H9 (cell line): ENCODE results near the gene MIPOL1. TPM values are rescaled to one million over a fixed set of nuclear protein-coding genes. Genes with fewer than 3 reads are reported as not detected.

Source experiments
- DNase-seq: peaks from one replicate; pipeline ENCODE4 v3.0.0-alpha.2; 2017
- H2AFZ ChIP-seq: one replicate; pipeline ENCODE4 v1.6.1; 2013; ENCODE audit warnings: mild to moderate bottlenecking, low read length, control low read depth, moderate library complexity
- H2AK5ac ChIP-seq: 2 replicates; pipeline ENCODE4 v1.6.1; 2013; ENCODE audit warnings: low read length, control low read depth, mixed read lengths; ENCODE audit not compliant: insufficient read length
- H2BK120ac ChIP-seq: one replicate; pipeline ENCODE4 v1.6.1; 2013; ENCODE audit warnings: low read depth, mild to moderate bottlenecking, low read length, control low read depth, inconsistent platforms; ENCODE audit not compliant: poor library complexity, severe bottlenecking
- H2BK12ac ChIP-seq: 2 replicates; pipeline ENCODE4 v1.6.1; 2013; ENCODE audit warnings: low read length, control low read depth, mixed read lengths, low read depth; ENCODE audit not compliant: insufficient read length
- H2BK15ac ChIP-seq: 2 replicates; pipeline ENCODE4 v1.6.1; 2013; ENCODE audit warnings: low read depth, low read length, control low read depth
- H2BK20ac ChIP-seq: one replicate; pipeline ENCODE4 v1.6.1; 2013; ENCODE audit warnings: low read depth, mild to moderate bottlenecking, low read length, control low read depth, inconsistent platforms; ENCODE audit not compliant: poor library complexity, severe bottlenecking
- H2BK5ac ChIP-seq: 2 replicates; pipeline ENCODE4 v1.6.1; 2013; ENCODE audit warnings: low read length, control low read depth, mixed read lengths; ENCODE audit not compliant: insufficient read length
- H3K14ac ChIP-seq: 2 replicates; pipeline ENCODE4 v1.6.1; 2013; ENCODE audit warnings: low read length, control low read depth; ENCODE audit not compliant: insufficient read depth
- H3K18ac ChIP-seq: 2 replicates; pipeline ENCODE4 v1.6.1; 2013; ENCODE audit warnings: low read depth, mild to moderate bottlenecking, mixed read lengths, low read length, control low read depth; ENCODE audit not compliant: insufficient read length
- H3K23ac ChIP-seq: 2 replicates; pipeline ENCODE4 v1.6.1; 2013; ENCODE audit warnings: low read length, control low read depth, mixed read lengths, low read depth; ENCODE audit not compliant: insufficient read length
- H3K23me2 ChIP-seq: 2 replicates; pipeline ENCODE4 v1.6.1; 2013; ENCODE audit warnings: low read depth, mild to moderate bottlenecking, mixed read lengths, low read length, control low read depth; ENCODE audit not compliant: insufficient read length, poor library complexity, severe bottlenecking
- H3K27ac ChIP-seq: 2 replicates; pipeline ENCODE4 v1.5.1; 2013; ENCODE audit warnings: low read length, control low read depth, mixed read lengths, low read depth; ENCODE audit not compliant: insufficient read length
- H3K27me3 ChIP-seq: 2 replicates; pipeline ENCODE4 v1.6.1; 2013; ENCODE audit warnings: low read length, control low read depth, inconsistent platforms; ENCODE audit not compliant: insufficient read depth
- H3K4ac ChIP-seq: 2 replicates; pipeline ENCODE4 v1.6.1; 2013; ENCODE audit warnings: low read depth, mild to moderate bottlenecking, control low read depth, inconsistent platforms, low read length, moderate library complexity
- H3K4me1 ChIP-seq: 2 replicates; pipeline ENCODE4 v1.6.1; 2013; ENCODE audit warnings: low read length, control low read depth, inconsistent platforms; ENCODE audit not compliant: insufficient read depth
- H3K4me2 ChIP-seq: 2 replicates; pipeline ENCODE4 v1.6.1; 2013; ENCODE audit warnings: low read length, control low read depth, mixed read lengths; ENCODE audit not compliant: insufficient read length, insufficient read depth
- H3K56ac ChIP-seq: 2 replicates; pipeline ENCODE4 v1.6.1; 2013; ENCODE audit warnings: low read depth, mild to moderate bottlenecking, mixed read lengths, low read length, control low read depth; ENCODE audit not compliant: insufficient read length
- H3K79me1 ChIP-seq: 2 replicates; pipeline ENCODE4 v1.6.1; 2013; ENCODE audit warnings: low read depth, mild to moderate bottlenecking, moderate library complexity, low read length, control low read depth, inconsistent platforms; ENCODE audit not compliant: insufficient read depth, poor library complexity, severe bottlenecking
- H3K79me2 ChIP-seq: 2 replicates; pipeline ENCODE4 v1.6.1; 2013; ENCODE audit warnings: low read length, control low read depth, inconsistent platforms; ENCODE audit not compliant: insufficient read depth
- H3K9ac ChIP-seq: 2 replicates; pipeline ENCODE4 v1.6.1; 2013; ENCODE audit warnings: low read length, control low read depth, mixed read lengths; ENCODE audit not compliant: insufficient read length; ENCODE audit errors: extremely low read depth
- H3K9me3 ChIP-seq: one replicate; pipeline ENCODE4 v1.6.1; 2013; ENCODE audit warnings: low read depth, low read length, inconsistent platforms; ENCODE audit not compliant: control insufficient read depth
- H3T11ph ChIP-seq: one replicate; pipeline ENCODE4 v1.6.1; 2013; ENCODE audit warnings: mild to moderate bottlenecking, low read length, control low read depth, inconsistent platforms
- H4K20me1 ChIP-seq: one replicate; pipeline ENCODE4 v1.6.1; 2013; ENCODE audit not compliant: control insufficient read depth, insufficient read length, insufficient read depth
- H4K5ac ChIP-seq: 2 replicates; pipeline ENCODE4 v1.6.1; 2013; ENCODE audit warnings: low read depth, mild to moderate bottlenecking, mixed read lengths, low read length, control low read depth; ENCODE audit not compliant: insufficient read length
- H4K8ac ChIP-seq: replicated peaks from 2 replicates; pipeline ENCODE4 v1.6.1; 2013; ENCODE audit warnings: low read length, control low read depth, mixed read lengths, low read depth; ENCODE audit not compliant: insufficient read length
- H4K91ac ChIP-seq: 2 replicates; pipeline ENCODE4 v1.6.1; 2013; ENCODE audit warnings: low read depth, mild to moderate bottlenecking, moderate library complexity, mixed read lengths, low read length, control low read depth; ENCODE audit not compliant: insufficient read length
- H3K27ac Mint-ChIP-seq, 3 experiments: 2 replicates in 2 of 3; 3 replicates in 1 of 3; pipeline ENCODE4 v1.8.0; 2020 to 2021; ENCODE audit warnings: mixed read lengths in 3 of 3, mild to moderate bottlenecking in 1 of 3, moderate library complexity in 1 of 3
- H3K27me3 Mint-ChIP-seq: 2 replicates; pipeline ENCODE4 v1.8.0; 2021; ENCODE audit warnings: low read depth, mild to moderate bottlenecking, moderate library complexity, mixed read lengths
- H3K36me3 Mint-ChIP-seq, 3 experiments: 2 replicates in 2 of 3; 3 replicates in 1 of 3; pipeline ENCODE4 v1.8.0; 2020 to 2021; ENCODE audit warnings: low read depth in 3 of 3, mixed read lengths in 3 of 3; ENCODE audit not compliant: insufficient read depth in 1 of 3
- H3K4me1 Mint-ChIP-seq, 2 experiments: 2 replicates each; pipeline ENCODE4 v1.8.0; 2020; ENCODE audit warnings: mixed read lengths in 2 of 2
- H3K4me3 Mint-ChIP-seq, 2 experiments: 2 replicates in 1 of 2; 3 replicates in 1 of 2; pipeline ENCODE4 v1.8.0; 2020 to 2021; ENCODE audit warnings: mild to moderate bottlenecking in 2 of 2, mixed read lengths in 2 of 2, moderate library complexity in 1 of 2
- H3K9me3 Mint-ChIP-seq, 2 experiments: 2 replicates in 1 of 2; 3 replicates in 1 of 2; pipeline ENCODE4 v1.8.0; 2020; ENCODE audit warnings: mild to moderate bottlenecking in 2 of 2, mixed read lengths in 2 of 2, moderate library complexity in 1 of 2
- WGBS: extraction: QIAGEN DNeasy Blood & Tissue Kit; methylation state at CpG from one replicate; pipeline ENCODE4 v1.1.7; 2013; ENCODE audit warnings: missing lambda C conversion rate, low lambda C conversion rate, mixed read lengths; ENCODE audit not compliant: insufficient read length; ENCODE audit errors: extremely low coverage; 5-methylcytosine and 5-hydroxymethylcytosine counted together
- total RNA-seq: library from RNA; stranded (reverse); gene quantifications from 2 replicates; pipeline ENCODE4 v1.2.1, GENCODE V29; 2021
- TF ChIP-seq, protein P1 (sequence below): fragments of 200-600 bp; sonication (generic); conservative IDR thresholded peaks from 3 replicates; pipeline ENCODE4 v1.8.0; 2021; ENCODE audit warnings: antibody characterized with exemption, mild to moderate bottlenecking

The MIPOL1 gene
- total RNA-seq, 1 experiment from 2014 or later: 15.6 TPM

DNA sequence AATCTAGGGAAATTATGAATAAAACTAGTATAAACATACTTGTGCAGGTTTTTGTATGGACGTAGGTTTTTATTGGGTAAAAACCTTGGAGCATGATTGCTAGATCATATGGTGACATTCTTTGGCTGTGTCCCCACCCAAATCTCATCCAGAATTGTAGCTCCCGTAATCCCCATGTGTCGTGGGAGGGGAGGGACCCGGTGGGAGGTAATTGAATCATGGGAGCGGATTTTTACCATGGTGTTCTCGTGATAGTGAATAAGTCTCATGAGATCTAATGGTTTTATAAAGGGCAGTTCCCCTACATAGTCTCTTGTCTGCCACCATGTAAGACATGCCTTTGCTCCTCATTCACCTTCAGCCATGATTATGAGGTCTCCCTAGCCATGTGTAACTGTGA is 276.5 kb downstream of the MIPOL1 start:
- Mint-ChIP-seq H3K27ac (no peak overlapping the region), H3K36me3 (peaks cover 0 to 4% (median 3%) of the 10 kb centered on the region in 3 experiments; a peak in 2 of 7 replicates), H3K4me1 (peaks cover 7 to 8% of the 10 kb centered on the region in 2 experiments; a peak in 3 of 4 replicates), H3K27me3 (no peaks in the 10 kb centered on the region), H3K4me3 (no peak overlapping the region), H3K9me3 (peaks cover 0 to 6% of the 10 kb centered on the region in 2 experiments; a peak in 3 of 5 replicates)
- Histone ChIP-seq H2BK15ac (no peak overlapping the region), H3K18ac (no peak overlapping the region), H4K8ac (no peak overlapping the region), H3K79me1 (no peaks in the 10 kb centered on the region), H4K5ac (no peak overlapping the region), H2BK20ac (no peak overlapping the region), H3K9me3 (no peaks in the 10 kb centered on the region), H3K4me1 (no peaks in the 10 kb centered on the region; the same call in 1 of the 2 replicates), H3K14ac (no peak overlapping the region), H2AFZ (no peak overlapping the region), H2BK120ac (no peak overlapping the region), H2AK5ac (no peak overlapping the region), H3K27ac (no peak overlapping the region), H4K91ac (no peak overlapping the region), H3K79me2 (no peaks in the 10 kb centered on the region), H4K20me1 (no peaks in the 10 kb centered on the region), H3K4me2 (no peak overlapping the region), H3K23me2 (no peaks in the 10 kb centered on the region), H3K56ac (no peak overlapping the region), H3K27me3 (no peaks in the 10 kb centered on the region), H2BK12ac (no peak overlapping the region), H3K9ac (no peak overlapping the region), H3K4ac (no peak overlapping the region), H3T11ph (no peak overlapping the region), H3K23ac (no peak overlapping the region), H2BK5ac (no peak overlapping the region)
- DNase-seq: no peak
- TF ChIP-seq, protein P1, sequence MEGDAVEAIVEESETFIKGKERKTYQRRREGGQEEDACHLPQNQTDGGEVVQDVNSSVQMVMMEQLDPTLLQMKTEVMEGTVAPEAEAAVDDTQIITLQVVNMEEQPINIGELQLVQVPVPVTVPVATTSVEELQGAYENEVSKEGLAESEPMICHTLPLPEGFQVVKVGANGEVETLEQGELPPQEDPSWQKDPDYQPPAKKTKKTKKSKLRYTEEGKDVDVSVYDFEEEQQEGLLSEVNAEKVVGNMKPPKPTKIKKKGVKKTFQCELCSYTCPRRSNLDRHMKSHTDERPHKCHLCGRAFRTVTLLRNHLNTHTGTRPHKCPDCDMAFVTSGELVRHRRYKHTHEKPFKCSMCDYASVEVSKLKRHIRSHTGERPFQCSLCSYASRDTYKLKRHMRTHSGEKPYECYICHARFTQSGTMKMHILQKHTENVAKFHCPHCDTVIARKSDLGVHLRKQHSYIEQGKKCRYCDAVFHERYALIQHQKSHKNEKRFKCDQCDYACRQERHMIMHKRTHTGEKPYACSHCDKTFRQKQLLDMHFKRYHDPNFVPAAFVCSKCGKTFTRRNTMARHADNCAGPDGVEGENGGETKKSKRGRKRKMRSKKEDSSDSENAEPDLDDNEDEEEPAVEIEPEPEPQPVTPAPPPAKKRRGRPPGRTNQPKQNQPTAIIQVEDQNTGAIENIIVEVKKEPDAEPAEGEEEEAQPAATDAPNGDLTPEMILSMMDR: no peak
- WGBS: no CpG with 5 or more reads among the region's 6 CpGs
